ENCODE results near the gene VWA8. TPM values are rescaled to one million over a fixed set of nuclear protein-coding genes. Genes with fewer than 3 reads are reported as not detected.
"Not testable (repeated sequence)": the region's sequence is repeated elsewhere in the genome, so short reads cannot be mapped to it uniquely, and the experiment has no call there.

Gene VWA8
- polyA plus RNA-seq, 1 donor = 9.9 TPM

DNA sequence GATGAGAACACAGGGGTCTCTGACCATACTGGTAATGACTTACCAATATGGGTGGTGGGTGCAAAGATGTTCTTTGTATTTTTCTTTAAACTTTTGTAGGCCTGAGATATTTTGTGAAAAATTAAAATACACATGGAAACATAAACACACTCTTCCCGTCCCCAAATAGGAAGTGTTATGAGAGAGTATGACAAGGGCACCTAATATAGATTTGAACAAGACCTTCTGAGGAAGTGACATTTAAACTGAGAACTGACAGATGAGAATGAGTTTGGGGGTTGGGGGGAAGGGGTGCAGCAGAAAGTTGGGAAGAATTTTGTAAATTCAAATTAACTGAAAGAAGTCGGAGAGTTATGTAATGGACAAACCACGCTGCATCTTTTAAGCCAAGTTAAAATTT is 279.3 kb downstream of the VWA8 start:
- no peak for DNase-seq

DNA sequence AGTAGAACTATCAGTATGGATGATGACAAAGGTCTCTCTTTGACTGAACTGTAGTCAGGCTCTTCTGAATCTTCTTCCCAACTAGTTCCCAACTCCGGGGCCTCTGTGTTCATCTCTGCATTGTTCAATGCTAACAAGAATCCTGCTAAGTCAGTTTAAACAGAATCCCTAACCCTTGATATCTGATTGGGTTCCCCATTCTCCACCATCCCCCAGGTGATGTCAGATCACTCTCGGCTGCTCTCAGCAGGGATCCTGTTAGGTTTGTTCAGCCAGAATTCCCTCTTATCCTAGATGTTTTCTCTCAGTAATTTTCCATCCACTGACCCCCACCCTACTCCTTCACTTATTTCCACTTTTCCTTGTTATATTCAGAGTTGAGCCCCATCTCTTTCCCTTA is 280.0 kb downstream of the VWA8 start:
- DNase-seq = no peak

DNA sequence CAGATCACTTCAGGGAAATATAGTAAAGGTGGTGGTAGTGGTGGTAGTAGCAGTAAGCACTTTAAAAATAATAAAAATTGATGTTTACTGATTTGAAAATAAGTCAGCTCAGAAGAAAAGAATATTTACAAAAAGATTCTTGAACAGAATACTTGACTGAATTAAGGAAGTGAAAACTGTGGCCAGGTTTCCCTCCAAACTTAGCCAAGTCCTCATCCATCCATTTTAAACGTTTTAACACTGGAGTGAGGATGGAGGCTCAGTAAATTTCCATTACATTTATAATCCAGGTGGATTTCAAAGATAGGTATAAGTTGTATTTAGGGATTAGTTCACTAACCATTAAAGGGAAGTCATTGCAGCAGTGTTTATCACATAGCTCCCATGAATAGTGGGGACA is 282.1 kb downstream of the VWA8 start:
- peak; percentile 59 for DNase-seq

DNA sequence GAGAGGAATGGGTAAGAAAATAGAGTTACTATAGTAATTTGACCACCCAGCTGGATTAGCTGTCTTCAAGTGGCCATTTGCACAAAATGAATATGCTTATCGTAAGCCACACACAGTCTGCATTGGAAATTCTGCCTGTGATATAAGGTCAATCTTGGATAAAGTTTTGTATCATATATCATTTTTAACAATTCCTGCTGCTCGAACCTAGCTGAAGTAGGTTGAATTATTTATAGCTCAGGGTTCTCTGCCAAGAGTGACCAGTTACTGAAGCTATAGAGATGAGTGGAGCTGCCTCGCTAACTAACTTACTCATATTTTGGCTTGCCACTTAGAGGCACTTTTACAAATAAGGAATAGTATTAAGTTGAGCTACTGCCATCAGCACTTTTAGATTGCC is 282.7 kb downstream of the VWA8 start:
- peak; percentile 51 for DNase-seq

DNA sequence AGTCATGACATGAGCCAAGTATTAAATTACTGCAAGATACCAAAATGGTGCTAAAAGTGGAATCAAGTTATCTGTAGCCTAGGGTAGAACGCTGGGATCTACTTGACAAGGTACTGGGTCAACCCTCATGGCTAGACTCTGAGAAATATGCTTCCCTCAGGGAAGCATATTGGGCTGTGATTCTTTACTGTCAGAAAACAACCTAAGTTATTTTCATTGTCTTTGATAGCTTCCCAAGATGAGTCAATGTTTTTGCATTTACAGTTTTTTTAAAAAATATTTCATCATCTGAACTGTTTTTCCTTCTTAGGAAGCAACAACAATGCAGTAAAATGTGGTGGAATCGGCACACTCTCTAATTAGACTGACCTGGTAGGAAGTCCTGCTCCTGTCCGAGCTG is 285.6 kb downstream of the VWA8 start:
- no peak for DNase-seq

DNA sequence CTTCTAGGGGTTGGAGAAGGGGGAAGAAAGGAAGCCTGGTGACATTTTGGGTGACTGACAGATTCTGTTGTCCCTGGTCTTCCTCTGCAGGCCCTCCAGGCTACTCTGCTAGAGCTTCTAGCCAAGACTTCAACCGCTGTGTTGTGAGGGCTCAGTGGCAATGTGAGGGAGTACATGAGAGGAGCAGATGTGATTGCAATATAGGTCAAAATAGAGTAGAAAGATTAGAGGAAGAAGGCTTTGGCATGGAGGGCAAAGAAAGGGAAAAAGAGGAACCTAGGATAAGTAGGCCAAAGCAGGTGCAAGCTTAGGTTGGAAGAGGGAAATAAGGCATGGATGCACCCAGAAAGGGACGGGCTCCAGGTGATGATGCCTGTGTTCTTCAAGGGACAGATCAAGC is 286.7 kb downstream of the VWA8 start:
- no peak for DNase-seq

DNA sequence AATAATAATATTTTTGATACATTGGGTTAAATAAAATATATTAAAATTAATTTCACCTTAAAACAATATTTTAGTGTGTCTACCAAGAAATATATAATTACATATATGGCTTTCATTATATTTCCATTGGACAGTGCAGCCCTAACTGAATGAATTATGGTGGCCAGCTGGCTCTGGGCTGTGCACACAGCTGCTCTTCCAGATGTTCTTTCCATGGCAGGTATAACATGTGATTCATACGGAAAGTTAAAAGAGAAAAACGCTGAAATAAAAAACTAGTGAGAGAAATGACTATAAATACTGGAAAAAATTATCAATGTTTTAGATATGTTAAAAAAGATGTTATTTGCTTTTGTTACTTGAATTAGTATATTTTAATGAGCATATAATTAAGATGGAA is 287.3 kb downstream of the VWA8 start:
- peak; percentile 75 for DNase-seq

DNA sequence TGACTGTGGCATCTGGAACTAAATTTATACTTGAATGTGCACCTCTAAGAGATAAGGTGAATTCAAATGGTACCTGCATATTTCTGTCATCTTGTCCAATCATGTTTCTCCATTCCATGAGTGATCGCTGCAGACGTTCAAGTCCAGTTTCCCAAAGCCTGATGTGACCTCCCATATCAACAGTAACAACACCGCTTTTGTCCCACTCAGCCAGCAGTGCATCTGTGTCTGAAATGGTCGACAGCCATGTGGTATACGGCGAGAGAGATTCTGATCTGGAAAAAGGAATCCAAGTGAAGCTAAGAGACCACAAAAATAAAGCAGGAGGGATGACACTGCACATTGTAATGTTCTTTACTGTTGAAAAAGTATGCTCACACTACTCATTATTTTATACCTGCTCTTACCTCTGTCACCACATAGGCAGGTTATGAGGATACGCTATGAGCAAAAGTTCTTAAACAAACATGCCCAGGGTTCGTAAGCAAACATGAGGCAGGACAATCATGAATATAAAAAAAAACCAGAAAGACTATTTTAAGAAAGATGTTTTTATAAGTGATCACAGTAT is 290.0 kb downstream of the VWA8 start:
- DNase-seq = no peak

DNA sequence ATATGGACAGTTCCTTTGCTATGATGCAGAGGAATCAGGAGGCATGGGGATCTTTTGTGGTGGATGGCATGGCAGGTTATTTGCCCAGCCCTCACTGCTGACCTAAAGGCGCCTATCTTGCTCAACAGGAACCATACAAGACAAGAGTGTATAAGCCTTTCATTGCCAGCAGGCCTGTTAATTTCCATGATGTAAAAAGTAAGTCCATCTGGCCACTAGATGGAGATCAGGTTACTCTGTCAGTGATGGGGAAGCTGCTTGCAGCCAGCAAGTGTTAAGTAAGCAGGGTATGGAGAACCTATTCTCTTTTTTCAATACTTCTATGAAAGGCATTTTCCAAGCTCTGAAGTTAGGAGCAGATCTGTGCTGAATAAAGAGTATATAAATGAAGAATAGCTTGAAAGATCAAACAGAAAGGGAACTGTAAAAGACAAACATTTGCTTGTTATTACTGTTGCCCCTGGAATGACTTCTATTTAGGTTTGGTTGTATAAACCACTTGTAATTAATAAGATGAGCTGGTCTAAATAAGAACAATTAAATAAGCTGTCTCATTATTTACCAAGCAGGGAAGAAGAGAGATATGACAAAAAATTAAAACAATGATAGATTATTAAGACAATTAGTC is 292.7 kb downstream of the VWA8 start:
- DNase-seq = peak; percentile 84

DNA sequence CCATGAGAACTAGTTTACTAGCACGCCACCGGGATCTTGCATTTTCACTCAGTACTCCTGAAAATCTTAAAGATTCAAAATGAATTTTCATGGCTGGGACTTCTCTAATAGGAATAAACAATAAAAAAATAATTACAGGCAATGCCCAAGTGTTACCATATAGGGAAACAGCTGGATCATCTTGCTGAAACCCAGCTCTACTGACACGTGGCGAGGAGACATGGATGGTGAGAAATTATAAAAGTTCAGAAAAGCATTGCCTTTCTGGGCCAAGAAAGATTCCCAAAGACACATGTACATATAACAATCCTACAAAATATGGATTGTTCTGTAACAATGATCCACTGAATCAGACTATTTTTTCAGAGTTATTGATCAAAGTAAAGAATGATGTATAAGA is 294.3 kb downstream of the VWA8 start:
- DNase-seq = no peak

DNA sequence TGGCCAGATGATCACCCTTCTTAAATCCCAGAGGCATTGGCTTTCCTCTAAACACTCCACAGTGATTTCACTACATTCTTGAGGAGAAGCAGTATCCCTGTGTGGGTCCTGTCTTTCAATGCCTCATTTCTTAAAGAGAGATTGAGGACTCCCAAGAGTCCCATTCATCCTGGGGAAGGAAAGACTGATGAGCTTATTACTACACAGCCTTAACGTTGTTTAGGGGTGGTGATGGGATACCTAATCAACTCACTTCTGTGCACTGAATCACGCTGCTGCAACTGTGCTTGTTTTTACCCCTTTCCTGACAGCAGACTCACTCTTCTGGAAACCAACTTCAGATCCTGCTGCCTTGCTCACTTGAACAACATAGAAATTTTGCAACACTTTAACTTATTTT is 300.5 kb downstream of the VWA8 start:
- no peak for DNase-seq

DNA sequence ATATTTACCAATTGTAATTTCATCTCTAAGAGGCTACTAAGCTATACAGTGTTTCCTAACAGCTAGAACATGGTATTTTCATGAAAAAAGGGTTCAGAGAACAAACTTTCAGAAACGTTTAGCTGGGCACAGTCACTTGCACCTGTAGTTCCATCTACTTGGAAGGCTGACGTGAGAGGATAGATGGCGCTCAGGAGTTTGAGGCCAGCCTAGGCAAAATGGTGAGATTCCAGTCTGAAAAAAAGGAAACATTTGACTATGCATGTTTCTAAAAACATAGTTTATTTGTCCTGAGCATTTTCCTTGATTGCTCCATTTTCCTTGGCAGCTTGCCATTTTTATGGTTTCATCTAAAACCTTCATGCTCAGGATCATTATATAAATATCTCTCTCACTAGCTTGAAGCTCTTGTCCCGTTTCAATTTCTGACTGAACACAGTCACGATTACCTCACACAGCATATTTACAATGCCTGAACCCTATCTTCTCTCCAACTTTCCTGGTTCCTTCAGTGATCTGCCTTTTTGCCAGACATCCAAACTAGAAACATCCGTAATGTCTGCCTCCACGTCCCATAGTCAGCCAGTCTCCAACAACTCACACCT is 302.8 kb downstream of the VWA8 start:
- no peak for DNase-seq

DNA sequence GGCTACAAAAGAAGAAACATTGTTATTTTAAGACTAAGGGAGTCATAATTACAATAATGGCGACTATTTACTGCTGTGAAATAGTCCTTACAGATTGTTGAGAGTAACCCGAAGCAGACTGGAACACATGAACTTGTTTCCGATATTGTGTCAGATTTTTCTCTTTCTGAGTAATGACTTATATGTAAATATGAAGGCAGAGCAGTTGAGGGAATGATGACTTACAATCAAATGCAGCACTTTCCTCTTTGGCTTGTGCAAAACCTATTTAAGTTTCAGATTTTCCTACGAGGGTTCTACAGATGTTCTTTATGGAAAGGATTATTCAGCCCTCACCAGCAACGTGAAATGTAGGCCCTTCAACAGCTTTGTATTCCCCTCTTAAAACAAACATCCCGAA is 304.9 kb downstream of the VWA8 start:
- no peak for DNase-seq

DNA sequence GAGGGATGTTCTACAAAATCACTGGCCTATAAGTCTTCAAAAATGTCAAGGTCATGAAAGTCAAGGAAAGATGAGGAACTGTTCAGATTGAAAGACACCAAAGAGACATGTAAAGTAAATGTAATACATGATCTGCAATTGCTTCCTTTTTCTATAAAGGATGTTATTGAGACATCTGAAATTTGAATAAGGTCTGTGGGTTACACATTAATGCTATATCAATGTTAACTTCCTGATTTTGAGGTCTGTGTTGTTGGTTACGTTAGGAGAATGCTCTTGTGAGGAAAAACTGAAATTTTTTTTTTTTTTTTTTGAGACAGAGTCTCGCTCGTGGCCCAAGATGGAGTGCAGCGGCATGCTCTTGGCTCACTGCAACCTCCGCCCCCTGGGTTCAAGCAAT is 306.1 kb downstream of the VWA8 start:
- no peak for DNase-seq

DNA sequence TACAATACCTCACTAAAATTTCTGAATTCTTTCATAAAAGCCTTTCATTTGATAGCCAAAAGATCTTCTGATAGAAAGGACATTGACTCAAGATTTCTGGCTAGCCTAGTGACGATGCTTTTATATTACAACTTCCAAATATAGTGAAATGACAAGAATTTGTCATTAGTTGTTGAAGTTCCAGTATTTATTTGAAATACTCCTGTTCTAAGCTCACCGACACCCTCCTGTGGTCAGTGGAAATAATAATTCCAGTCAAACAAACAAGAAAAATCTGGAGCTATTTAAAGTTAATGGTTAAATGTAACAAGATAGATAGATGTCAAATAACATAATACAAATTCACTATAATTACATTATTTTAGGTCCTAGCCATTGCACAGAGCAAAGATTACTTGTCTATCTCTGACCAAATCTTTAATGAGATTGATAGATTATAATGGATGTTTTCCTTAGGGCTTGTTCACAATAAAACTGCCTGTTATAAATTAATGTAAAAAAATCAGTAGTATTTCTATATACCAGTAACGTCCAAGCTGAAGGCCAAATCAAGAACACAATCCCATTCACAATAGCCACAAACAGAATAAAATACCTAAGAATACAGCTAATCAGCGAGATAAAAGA is 308.1 kb downstream of the VWA8 start:
- DNase-seq = peak; percentile 54

DNA sequence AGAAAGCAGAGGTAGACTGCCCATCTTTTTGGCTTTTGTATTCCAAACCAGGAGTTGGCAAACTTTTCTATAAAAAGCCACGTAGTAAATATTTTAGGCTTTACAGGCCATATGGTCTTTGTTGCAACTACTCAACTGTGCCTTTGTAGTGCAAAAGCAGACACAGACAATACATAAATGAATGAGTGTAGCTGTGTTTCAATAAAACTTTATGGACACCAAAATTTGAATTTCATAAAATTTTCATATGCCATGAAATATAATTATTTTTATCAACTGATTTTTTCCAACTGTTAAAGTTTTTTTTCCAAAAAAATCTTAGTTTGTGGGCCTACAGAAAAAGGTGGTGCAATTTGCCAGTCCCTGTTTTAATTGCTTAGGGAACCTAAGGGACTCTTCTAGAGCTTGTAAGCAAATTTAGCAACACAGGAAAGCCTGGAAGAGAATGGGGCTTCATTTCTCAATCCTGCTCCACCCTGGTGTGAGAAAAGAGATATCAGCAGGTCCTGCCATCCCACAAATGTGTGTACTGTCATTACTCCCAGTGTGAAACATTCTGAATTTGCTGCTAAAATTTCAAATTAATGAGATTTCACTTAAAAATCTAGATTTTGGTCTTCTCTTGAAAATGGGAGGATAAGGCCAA is 309.4 kb downstream of the VWA8 start:
- no peak for DNase-seq

DNA sequence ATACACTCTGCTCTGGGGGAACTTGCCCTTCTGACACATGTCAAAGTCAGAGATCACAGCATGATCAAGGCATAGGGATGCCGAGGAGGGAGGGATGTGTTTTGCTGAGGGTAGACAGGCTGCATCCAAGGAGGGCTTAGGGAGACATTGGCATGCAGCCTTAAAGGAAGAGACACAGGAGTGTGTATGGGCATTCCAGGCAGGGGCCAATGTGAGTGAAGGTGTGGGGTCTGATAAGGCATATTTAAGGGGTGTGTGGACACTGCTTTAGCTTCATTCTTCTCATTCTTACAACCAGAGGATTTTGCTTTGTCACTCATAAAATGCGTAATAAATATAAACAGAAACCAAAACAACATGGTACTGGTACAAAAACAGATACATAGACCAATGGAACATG is 310.2 kb downstream of the VWA8 start:
- DNase-seq = no peak

DNA sequence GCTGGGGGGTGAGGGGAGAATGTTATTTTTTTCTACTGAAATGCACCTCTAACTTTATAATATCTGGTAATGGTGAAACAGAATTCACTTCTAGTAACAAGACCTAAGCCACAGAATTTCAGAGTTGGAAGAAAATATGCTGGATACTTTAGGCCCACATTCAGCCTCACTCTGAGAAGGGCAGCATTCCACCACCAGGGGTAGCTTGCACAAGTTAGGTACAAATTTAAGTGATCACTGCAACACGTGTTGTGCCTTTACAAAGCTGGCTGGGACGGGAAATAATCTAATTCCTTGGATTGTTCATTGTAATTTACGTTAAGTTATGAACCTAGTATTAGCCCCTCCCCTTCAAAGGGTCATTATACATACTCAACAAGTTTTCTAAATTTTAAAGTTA is 311.2 kb downstream of the VWA8 start:
- no peak for DNase-seq

DNA sequence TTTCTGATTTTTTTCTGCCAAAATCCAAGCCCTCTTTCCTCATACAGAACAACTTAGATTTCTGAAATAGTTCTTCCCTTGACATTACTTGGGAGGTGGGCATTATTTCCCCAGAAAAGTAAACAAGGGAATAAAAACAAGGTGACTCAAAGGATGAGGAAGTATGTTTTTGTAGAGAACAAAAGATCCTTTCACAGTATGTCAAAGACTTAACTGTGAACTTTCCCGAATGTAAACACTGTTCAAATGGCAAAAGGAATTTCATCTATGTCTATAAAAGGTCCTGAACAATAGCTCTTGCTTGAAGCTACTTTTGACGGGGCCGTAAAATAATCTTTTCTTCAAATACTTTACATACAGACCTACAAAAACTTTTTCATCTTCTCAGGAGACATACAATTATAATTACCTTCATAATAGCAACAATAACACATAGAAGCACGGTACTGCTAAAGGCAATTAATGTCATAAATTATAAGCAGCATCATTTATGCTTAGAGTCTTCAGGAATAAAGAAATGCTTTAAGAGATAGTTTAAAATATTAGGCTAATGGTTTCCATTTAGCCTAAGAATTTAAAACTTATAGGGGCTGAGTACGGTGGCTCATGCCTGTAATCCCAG is 312.5 kb downstream of the VWA8 start:
- no peak for DNase-seq

DNA sequence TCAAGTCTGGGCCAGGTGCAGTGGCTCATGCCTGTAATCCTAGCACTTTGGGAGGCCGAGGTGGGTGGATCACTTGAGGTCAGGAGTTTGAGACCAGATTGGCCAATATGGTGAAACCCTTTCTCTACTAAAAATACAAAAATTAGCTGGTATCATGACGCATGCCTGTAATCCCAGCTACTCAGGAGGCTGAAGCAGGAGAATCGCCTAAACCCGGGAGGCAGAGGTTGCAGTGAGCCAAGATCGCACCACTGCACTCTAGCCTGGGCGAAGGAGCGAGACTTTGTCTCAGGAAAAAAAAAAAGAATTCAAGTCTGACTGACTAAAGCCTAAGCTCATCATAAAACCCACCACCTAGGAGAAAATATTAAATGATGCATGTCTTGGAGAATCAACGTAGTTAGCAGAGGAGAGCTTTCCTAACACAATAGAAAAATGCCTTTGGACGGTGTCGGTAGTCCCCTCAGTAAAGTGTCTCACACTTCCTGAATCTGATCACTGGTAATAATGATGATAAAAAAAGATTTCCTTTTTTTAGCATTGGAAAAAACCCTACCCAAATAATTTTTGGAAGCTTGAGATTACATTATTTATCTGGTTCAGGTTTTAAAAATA is 313.1 kb downstream of the VWA8 start:
- DNase-seq = not testable (repeated sequence)

DNA sequence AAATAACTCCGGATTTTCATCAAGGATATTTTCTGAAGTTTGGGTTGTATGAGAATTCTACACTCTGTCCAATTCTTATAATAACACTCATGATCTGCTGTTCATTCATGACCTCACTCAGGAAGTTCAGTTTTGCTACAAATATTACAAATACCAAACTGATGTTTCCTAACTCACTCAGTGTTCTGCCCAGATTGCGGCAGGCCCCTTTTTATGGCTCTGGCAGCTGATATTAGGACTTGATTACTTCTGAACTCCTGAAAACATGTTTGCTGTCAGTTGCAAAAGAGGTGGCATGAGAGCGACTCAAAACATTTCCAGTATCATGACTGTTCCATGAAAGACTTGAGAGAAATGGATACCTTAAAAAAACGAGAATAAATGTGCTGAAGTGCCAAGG is 315.6 kb downstream of the VWA8 start:
- peak; percentile 29 for DNase-seq

DNA sequence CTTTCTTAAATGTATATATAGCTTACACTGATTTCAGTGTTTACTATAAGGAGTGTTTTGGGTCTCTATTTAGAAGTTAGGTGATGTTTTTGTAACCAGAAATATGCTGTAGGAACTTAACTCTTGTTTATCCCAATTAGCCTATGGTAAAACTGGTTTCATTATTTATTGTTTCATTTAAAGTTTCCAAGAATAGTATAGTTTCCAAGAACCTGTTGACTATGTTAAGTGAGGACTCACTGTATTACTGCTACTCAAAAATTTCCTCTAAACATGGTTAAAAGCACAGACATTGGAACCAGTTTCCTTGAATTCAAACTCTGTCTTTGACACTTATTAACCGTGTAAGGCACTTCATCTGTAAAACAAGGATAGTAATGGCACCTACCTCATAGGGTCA is 316.2 kb downstream of the VWA8 start:
- no peak for DNase-seq

DNA sequence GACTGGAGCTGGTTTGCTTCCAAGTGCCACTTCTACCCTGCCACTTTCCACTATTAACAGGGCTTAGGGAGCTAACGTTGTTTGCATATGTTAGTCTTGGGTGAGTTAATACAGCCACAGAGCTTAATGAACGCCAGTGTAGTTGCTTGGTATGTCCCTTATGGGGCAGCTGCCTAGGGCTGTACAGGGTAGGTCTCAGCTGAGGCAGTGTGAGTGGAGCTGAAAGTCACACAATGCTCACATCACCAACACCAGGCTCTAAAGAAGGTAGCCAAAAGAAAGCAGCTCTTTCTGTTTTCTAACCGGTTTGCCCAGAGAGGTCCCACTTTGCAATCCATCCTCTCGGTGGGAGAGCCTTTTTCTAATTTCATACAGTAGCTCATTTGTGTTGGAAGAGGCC is 317.4 kb downstream of the VWA8 start:
- no peak for DNase-seq
